HT1080 (cell line): ENCODE measurements around the gene SERPINA10. TPM values are rescaled to one million over a fixed set of nuclear protein-coding genes. Genes with fewer than 3 reads are reported as not detected.
A peak's percentile ranks its signal among the peaks of the same experiment; 100 is the strongest.

Experiments
- DNase-seq: peaks from one replicate; pipeline ENCODE4 v3.0.0-alpha.2; 2015; ENCODE audit warnings: low read depth
- polyA plus RNA-seq, 2 experiments: library from polyadenylated mRNA; depleted of rRNA; stranded (reverse); fragments of >200 nt; gene quantifications; 2 replicates each; pipeline ENCODE4 v1.2.3, GENCODE V29; 2015
- total RNA-seq: library from RNA; depleted of rRNA; stranded (reverse); fragments of >200 nt; shearing (Covaris generic); gene quantifications from 2 replicates; pipeline ENCODE4 v1.2.3, GENCODE V29; 2014; rRNA removed

Gene SERPINA10, protein sequence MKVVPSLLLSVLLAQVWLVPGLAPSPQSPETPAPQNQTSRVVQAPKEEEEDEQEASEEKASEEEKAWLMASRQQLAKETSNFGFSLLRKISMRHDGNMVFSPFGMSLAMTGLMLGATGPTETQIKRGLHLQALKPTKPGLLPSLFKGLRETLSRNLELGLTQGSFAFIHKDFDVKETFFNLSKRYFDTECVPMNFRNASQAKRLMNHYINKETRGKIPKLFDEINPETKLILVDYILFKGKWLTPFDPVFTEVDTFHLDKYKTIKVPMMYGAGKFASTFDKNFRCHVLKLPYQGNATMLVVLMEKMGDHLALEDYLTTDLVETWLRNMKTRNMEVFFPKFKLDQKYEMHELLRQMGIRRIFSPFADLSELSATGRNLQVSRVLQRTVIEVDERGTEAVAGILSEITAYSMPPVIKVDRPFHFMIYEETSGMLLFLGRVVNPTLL
- total RNA-seq = not detected in 2 replicates
- not detected in 2 replicates for polyA plus RNA-seq (2015; cell fraction: cytosol; rRNA removed)
- polyA plus RNA-seq (2015; cell fraction: nucleus; rRNA removed) = not detected in 2 replicates

DNA sequence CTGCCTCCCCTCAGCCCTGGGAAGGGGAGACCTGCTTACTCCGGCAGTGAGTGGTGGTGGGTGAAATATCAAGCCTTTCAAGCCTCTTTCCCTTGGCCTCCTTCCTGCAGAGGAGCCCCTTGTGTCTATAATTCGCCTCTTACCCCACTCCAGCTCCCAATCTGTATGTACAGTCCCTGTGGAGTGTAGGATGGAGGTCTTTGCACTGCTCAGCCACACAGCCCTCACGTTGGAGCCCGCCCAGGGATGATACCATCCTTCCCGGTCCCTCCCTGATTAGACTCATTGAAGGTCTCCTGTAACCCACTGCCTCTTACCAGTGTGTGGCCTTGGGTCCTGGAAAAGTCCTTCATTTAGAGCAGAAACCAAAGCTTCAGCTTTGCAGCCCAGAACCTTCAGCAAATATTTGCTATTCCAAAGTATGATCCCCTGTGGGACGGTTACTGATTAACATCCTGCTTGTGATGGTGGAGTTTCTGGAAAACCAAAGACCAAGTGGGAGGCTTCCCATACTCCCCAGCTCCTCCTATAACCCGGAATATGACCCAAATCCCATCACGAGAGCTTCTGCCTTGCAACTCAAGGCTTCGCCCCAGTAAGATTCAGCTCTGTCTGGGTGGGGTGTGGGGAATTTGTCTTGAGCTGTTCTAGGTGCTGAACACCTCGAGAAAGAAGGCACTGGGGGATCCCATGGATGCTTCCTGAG lies at the start of gene SERPINA10:
Gene SERPINA10 (minus strand): TSS at position 397 of the 706 bp plus-strand sequence. CDS start 2,675 bp downstream, outside the sequence.
- DNase-seq = no peak

GRCh38 chr14:94342334-94342934 lies 49.4 kb upstream of the SERPINA10 start:
- peak; percentile 98 for DNase-seq

DNA sequence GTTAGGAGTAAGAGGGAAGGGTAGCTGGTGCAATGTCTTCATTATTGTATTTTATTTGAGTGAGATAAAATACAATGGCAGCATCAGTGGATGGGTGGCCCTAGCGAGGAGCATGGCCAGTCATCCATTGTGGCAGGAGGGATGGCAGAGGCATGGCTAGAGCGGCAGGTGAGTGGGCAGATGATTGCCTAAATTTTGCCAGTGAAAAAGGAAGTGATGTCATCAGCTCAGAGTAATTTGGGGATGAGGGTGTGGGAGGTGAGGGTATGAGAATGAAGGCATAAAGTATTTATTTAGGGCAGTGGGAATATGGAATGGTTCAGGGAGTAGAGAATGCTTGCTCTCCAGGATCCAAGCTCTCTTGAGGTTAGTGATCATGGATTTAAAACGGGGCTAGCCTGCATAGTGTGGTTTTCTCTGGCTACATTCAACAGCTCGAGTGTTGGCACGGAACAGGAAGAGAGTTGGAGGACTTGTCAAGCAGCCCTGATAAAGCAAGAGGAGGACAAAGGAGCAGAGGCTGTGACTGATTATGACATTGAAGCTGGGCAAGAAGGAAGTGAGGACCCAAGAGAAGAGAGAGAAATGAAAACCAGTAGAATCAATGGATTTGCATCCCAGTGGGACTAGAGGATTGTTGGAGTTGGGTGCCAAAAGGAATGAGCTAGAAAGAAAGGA lies 48.7 kb upstream of the SERPINA10 start:
- DNase-seq = no peak

- DNase-seq = no peak
These were observed 47.5 kb upstream of the SERPINA10 start for GRCh38 chr14:94340533-94340932.

- no peak for DNase-seq
These were observed 45.0 kb upstream of the SERPINA10 start for GRCh38 chr14:94338023-94338422.

DNA sequence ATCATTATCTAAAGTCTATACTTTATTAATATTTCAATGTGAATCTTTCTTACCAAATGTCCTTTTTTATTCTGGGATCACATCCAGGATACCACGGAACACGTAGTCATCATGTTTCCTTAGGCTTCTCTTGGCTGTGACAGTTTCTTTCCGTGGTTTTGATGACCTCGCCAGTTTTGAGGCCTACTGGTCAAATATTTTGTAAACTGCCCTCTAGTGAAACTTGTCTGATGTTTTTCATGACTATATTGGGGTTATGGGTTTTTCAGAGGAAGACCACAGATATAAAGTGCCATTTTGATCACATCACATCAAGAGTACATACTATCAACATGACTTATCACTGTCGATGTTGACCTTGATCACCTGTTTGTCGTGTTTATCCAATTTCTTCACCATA lies 44.2 kb upstream of the SERPINA10 start:
- DNase-seq = peak; percentile 65

- DNase-seq = no peak
These were observed 41.8 kb upstream of the SERPINA10 start for GRCh38 chr14:94334872-94335271.

GRCh38 chr14:94332587-94332986 lies 39.5 kb upstream of the SERPINA10 start:
- DNase-seq = no peak

DNA sequence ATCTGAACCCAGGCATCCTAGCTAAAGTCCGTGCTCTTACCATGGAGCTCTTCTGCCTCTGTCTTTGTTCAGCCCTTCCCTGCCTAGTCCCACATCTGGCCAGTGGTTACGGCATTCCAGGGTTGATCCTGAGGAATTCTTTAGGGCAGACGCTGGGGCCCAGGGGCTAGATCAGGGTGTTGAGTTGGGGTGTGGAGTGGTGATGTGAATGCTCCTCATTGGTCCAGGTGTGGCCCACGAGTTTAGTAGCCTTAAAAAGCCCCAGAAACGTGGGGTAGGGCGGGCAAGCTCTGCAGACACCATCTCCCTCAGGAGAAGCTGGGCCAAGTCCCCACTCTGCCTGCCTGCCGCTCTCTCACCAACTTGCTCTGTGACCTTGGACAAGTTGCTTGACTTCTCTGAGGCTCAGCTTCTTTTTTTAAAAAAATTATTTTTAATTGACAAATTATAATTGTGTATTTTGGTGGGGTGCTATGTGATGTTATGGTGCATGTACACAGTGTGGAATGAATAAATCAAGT lies 39.1 kb upstream of the SERPINA10 start:
- no peak for DNase-seq

GRCh38 chr14:94331462-94331861 lies 38.4 kb upstream of the SERPINA10 start:
- no peak for DNase-seq

- DNase-seq = no peak
These were observed 37.8 kb upstream of the SERPINA10 start for GRCh38 chr14:94330857-94331256.

DNA sequence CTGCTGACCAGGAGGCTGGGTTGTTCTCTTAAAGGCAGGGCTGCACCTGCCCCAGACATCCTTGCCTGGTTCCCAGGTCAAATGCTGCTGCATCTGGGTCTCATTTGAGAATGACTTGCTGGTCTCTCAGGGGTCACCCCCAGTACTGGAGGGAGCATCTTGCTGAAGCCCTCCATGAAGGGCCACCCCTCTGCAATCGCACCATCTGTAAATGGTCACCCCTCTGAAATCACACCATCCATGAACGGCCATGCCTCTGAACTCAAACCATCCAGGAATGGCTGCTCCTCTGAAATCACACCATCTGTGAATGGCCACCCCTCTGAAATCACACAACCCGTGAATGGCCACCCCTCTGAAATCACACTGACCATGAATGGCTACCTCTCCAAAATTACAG lies 37.4 kb upstream of the SERPINA10 start:
- no peak for DNase-seq

DNA sequence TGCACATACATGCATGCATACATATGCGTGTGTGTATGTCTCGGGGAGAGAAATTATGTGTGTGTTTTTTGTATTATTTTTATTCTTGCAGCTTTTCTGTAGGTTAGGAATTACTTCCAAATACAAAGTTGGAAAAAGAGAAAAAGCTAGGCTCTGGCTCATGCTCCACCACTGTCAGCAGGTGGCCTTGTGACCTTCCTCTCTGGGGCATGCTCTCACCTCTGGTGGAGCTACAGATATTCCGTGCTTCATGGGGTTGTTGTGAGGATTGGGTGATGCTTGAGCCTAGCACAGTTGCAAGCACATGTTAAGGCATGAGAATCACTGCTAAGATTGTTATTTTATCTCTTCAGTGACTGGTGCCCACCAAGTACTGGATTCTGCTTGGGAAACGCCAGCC lies 36.8 kb upstream of the SERPINA10 start:
- DNase-seq = no peak

- DNase-seq = no peak
These were observed 35.1 kb upstream of the SERPINA10 start for GRCh38 chr14:94328196-94328595.

GRCh38 chr14:94322648-94323570 lies 29.8 kb upstream of the SERPINA10 start, which contains the start of gene SERPINA6:
Gene SERPINA6 (minus strand): TSS chr14:94323336. CDS start chr14:94314648, 8,688 bp downstream.
- peak; percentile 73 for DNase-seq

- no peak for DNase-seq
These were observed 28.6 kb upstream of the SERPINA10 start for GRCh38 chr14:94321421-94322271.

DNA sequence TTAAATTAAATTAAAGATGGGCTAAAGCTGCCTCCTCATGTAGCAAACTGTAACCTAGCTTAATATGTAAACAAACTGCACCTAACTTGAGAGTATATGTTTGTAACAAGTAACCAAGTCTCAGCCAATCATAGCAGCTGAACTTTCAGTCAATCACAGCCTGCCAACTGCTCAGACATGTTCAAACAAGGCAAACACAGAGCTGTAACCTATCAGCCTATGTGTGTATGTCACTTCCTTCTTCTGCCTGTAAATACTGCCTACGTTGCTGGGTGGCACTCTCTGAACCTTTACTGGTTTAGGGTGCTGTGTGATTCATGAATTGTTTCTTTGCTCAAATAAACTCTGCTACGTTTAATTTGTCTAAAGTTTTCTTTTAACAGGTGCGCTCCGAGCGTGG lies 27.2 kb upstream of the SERPINA10 start:
- DNase-seq = peak; percentile 17

- DNase-seq = no peak
These were observed 24.2 kb upstream of the SERPINA10 start for GRCh38 chr14:94317259-94317658.

DNA sequence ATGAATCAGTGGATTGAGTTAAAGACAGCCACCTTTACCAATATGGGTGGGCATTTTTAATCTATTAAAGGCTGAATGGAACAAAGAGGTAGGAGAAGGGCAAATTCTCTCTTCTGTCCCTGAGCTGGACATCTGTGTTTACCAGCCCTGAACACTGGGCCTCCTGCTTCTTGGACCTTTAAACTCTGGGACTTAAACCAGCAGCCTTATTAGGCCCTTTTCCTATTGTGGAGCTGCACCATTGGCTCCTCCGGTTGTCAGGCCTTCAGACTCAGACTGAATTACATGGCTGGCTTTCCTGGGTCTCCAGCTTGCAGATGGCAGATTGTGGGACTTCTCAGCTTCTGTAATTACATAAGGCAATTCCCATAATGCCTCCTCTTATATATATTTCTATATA lies 23.6 kb upstream of the SERPINA10 start:
- no peak for DNase-seq
